HUES6 (cell line): ENCODE data around the gene ZNF862.
"Not testable (repeated sequence)": the region's sequence is repeated elsewhere in the genome, so short reads cannot be mapped to it uniquely, and the experiment has no call there.

Experiments
- H3K27ac ChIP-seq: 2 replicates; pipeline ENCODE4 v1.7.0; 2013; ENCODE audit warnings: low read depth, mild to moderate bottlenecking, low read length, inconsistent platforms
- H3K27me3 ChIP-seq: 2 replicates; pipeline ENCODE4 v1.6.1; 2013; ENCODE audit warnings: low read length; ENCODE audit not compliant: control insufficient read depth, insufficient read depth
- H3K36me3 ChIP-seq: 2 replicates; pipeline ENCODE4 v1.6.1; 2013; ENCODE audit warnings: low read length; ENCODE audit not compliant: control insufficient read depth, insufficient read depth
- H3K4me1 ChIP-seq: 2 replicates; pipeline ENCODE4 v1.6.1; 2013; ENCODE audit warnings: low read length; ENCODE audit not compliant: control insufficient read depth, insufficient read depth
- H3K4me3 ChIP-seq: 2 replicates; pipeline ENCODE4 v1.5.1; 2013; ENCODE audit warnings: low read depth, low read length
- H3K9ac ChIP-seq: one replicate; pipeline ENCODE4 v1.6.1; 2013; ENCODE audit warnings: mild to moderate bottlenecking, low read length
- H3K9me3 ChIP-seq: 2 replicates; pipeline ENCODE4 v1.6.1; 2013; ENCODE audit warnings: low read depth, low read length; ENCODE audit not compliant: control insufficient read depth, insufficient read depth

ZNF862 gene

GRCh38 chr7:149885191-149886017 lies 47.2 kb downstream of the ZNF862 start:
- no peak overlapping the region for H3K27ac ChIP-seq
- no peaks in the 10 kb centered on the region for H3K27me3 ChIP-seq
- no peak overlapping the region for H3K9ac ChIP-seq
- H3K9me3 ChIP-seq = no peaks in the 10 kb centered on the region
- no peaks in the 10 kb centered on the region for H3K36me3 ChIP-seq
- H3K4me1 ChIP-seq = peaks cover 12% of the 10 kb centered on the region
- no peak overlapping the region for H3K4me3 ChIP-seq

GRCh38 chr7:149886018-149886415 lies 47.8 kb downstream of the ZNF862 start:
- Histone ChIP-seq H3K36me3 (no peaks in the 10 kb centered on the region), H3K4me3 (no peak overlapping the region), H3K4me1 (peaks cover 12% of the 10 kb centered on the region), H3K9ac (no peak overlapping the region), H3K9me3 (no peaks in the 10 kb centered on the region), H3K27me3 (no peaks in the 10 kb centered on the region), H3K27ac (no peak overlapping the region)

- Histone ChIP-seq H3K4me1 (peaks cover 12% of the 10 kb centered on the region), H3K27ac (no peak overlapping the region), H3K27me3 (no peaks in the 10 kb centered on the region), H3K9me3 (no peaks in the 10 kb centered on the region), H3K9ac (no peak overlapping the region), H3K36me3 (no peaks in the 10 kb centered on the region), H3K4me3 (no peak overlapping the region)
Measured at GRCh38 chr7:149887311-149887710, 49.1 kb downstream of the ZNF862 start.

- not testable (repeated sequence) for H3K9ac ChIP-seq, H3K36me3 ChIP-seq, H3K4me3 ChIP-seq, H3K27ac ChIP-seq, H3K9me3 ChIP-seq, H3K4me1 ChIP-seq, H3K27me3 ChIP-seq
Measured at GRCh38 chr7:149890715-149891114, 52.5 kb downstream of the ZNF862 start.

GRCh38 chr7:149894957-149895356 lies 56.8 kb downstream of the ZNF862 start:
- not testable (repeated sequence) for H3K9ac ChIP-seq, H3K4me3 ChIP-seq, H3K9me3 ChIP-seq, H3K4me1 ChIP-seq, H3K27ac ChIP-seq, H3K27me3 ChIP-seq, H3K36me3 ChIP-seq

- H3K4me1 ChIP-seq, H3K9me3 ChIP-seq, H3K27me3 ChIP-seq, H3K27ac ChIP-seq, H3K36me3 ChIP-seq, H3K9ac ChIP-seq, H3K4me3 ChIP-seq: not testable (repeated sequence)
Measured at GRCh38 chr7:149907776-149908376, 69.7 kb downstream of the ZNF862 start.

GRCh38 chr7:149910219-149910618 lies 72.0 kb downstream of the ZNF862 start:
- H3K4me1 ChIP-seq, H3K9ac ChIP-seq, H3K36me3 ChIP-seq, H3K4me3 ChIP-seq, H3K9me3 ChIP-seq, H3K27ac ChIP-seq, H3K27me3 ChIP-seq: not testable (repeated sequence)

- H3K27me3 ChIP-seq = not testable (repeated sequence)
Measured at GRCh38 chr7:149912126-149912525, 74.0 kb downstream of the ZNF862 start.

More at GRCh38 chr7:149912126-149912525, 74.0 kb downstream of the ZNF862 start:
- H3K4me1 ChIP-seq, H3K27ac ChIP-seq, H3K9ac ChIP-seq, H3K36me3 ChIP-seq, H3K4me3 ChIP-seq, H3K9me3 ChIP-seq: not testable (repeated sequence)
